ENCODE results near the gene SPOPL. TPM values are rescaled to one million over a fixed set of nuclear protein-coding genes. Genes with fewer than 3 reads are reported as not detected.

The SPOPL gene
- total and polyA plus RNA-seq, 2 donors (not counting 1 experiment from before 2014, with no cell fraction given): 14.0 to 53.6 TPM

GRCh38 chr2:138601458-138602165, 100.0 kb downstream of the SPOPL start:
- TF ChIP-seq, protein P1, sequence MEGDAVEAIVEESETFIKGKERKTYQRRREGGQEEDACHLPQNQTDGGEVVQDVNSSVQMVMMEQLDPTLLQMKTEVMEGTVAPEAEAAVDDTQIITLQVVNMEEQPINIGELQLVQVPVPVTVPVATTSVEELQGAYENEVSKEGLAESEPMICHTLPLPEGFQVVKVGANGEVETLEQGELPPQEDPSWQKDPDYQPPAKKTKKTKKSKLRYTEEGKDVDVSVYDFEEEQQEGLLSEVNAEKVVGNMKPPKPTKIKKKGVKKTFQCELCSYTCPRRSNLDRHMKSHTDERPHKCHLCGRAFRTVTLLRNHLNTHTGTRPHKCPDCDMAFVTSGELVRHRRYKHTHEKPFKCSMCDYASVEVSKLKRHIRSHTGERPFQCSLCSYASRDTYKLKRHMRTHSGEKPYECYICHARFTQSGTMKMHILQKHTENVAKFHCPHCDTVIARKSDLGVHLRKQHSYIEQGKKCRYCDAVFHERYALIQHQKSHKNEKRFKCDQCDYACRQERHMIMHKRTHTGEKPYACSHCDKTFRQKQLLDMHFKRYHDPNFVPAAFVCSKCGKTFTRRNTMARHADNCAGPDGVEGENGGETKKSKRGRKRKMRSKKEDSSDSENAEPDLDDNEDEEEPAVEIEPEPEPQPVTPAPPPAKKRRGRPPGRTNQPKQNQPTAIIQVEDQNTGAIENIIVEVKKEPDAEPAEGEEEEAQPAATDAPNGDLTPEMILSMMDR (IDR thresholded peaks at IDR 0.05): no peak
- TF ChIP-seq EZH2 (IDR thresholded peaks at IDR 0.05; ENCODE audit: borderline replicate concordance, insufficient read depth, low read depth, low read length, poor library complexity, severe bottlenecking): no peak
- DNase-seq (no peak), ATAC-seq (ENCODE audit: low read depth) (no peak)
- Mint-ChIP-seq H3K27ac (no peak overlapping the region), H3K9me3 (ENCODE audit: insufficient read depth) (no peaks in the 10 kb centered on the region), H3K27me3 (no peaks in the 10 kb centered on the region), H3K4me3 (no peak overlapping the region), H3K4me1 (no peaks in the 10 kb centered on the region)
- H3K4me1 ChIP-seq (ENCODE audit: control insufficient read depth in 2 of 2, insufficient read depth in 2 of 2, low read length in 2 of 2): no peaks in the 10 kb centered on the region
- H3K79me2 ChIP-seq (ENCODE audit: control insufficient read depth, insufficient read depth, low read length): no peaks in the 10 kb centered on the region
- no peak overlapping the region for H3K4me2 ChIP-seq (replicated peaks; ENCODE audit: low read depth, low read length, poor library complexity, severe bottlenecking)
- no peak overlapping the region for H3K9ac ChIP-seq (ENCODE audit: low read length)
- H3K27ac ChIP-seq (ENCODE audit: low read length in 2 of 2): no peak overlapping the region
- WGBS (ENCODE audit: insufficient coverage): 88% methylated on average over 1 of the region's 2 CpGs
- POLR2A ChIA-PET: no interaction called here
- H2AFZ ChIP-seq (ENCODE audit: insufficient read depth, low read depth, low read length, poor library complexity, severe bottlenecking): no peak overlapping the region
- H3K9me3 ChIP-seq (ENCODE audit: control extremely low read depth in 1 of 3, control insufficient read depth in 2 of 3, insufficient read depth in 1 of 3, low read length in 2 of 3): no peaks in the 10 kb centered on the region
- H3K36me3 ChIP-seq (replicated peaks in 1 of 2; ENCODE audit: control extremely low read depth in 1 of 2, control insufficient read depth in 1 of 2, extremely low read depth in 1 of 2, insufficient read depth in 2 of 2, low read length in 1 of 2): peaks cover 2% of the 10 kb centered on the region in 2 experiments
- CTCF ChIA-PET: no interaction called here
- H3K27me3 ChIP-seq (replicated peaks in 1 of 4; ENCODE audit: control extremely low read depth in 1 of 4, control insufficient read depth in 3 of 4, insufficient read depth in 4 of 4, low read length in 3 of 4): no peaks in the 10 kb centered on the region
- intact Hi-C loops (cut with micrococcal nuclease): no loop called here
- H3K4me3 ChIP-seq (ENCODE audit: control extremely low read depth in 1 of 5, extremely low read depth in 1 of 5, insufficient read depth in 1 of 5, low read depth in 2 of 5, low read length in 4 of 5): no peak overlapping the region
- no peaks in the 10 kb centered on the region for H4K20me1 ChIP-seq (ENCODE audit: control insufficient read depth, insufficient read depth, low read length, poor library complexity, severe bottlenecking)

DNA sequence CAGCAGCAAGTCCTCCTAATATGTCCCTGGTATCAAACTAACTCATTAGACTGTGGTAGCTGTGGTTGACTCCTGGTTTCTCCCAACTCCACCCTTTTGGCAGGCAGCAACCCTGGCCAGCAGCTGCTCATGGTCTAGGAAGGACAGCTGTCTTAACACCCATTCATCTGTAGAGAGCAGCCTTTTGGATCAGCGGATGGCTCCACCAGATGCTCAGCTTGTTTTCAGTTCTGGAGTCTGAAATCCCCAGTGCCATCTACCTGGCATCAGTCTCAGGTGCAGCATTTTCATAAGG, 100.5 kb downstream of the SPOPL start:
- TF ChIP-seq, protein P1 (IDR thresholded peaks at IDR 0.05): no peak
- TF ChIP-seq EZH2 (IDR thresholded peaks at IDR 0.05; ENCODE audit: borderline replicate concordance, insufficient read depth, low read depth, low read length, poor library complexity, severe bottlenecking): no peak
- H3K4me3 Mint-ChIP-seq: no peak overlapping the region
- H3K27me3 Mint-ChIP-seq: no peaks in the 10 kb centered on the region
- Histone ChIP-seq H3K36me3 (replicated peaks in 1 of 2; ENCODE audit: control extremely low read depth in 1 of 2, control insufficient read depth in 1 of 2, extremely low read depth in 1 of 2, insufficient read depth in 2 of 2, low read length in 1 of 2) (no peaks in the 10 kb centered on the region), H3K27ac (ENCODE audit: low read length in 2 of 2) (no peak overlapping the region), H3K4me2 (replicated peaks; ENCODE audit: low read depth, low read length, poor library complexity, severe bottlenecking) (no peak overlapping the region), H3K4me3 (ENCODE audit: control extremely low read depth in 1 of 5, extremely low read depth in 1 of 5, insufficient read depth in 1 of 5, low read depth in 2 of 5, low read length in 4 of 5) (no peak overlapping the region), H3K27me3 (replicated peaks in 1 of 4; ENCODE audit: control extremely low read depth in 1 of 4, control insufficient read depth in 3 of 4, insufficient read depth in 4 of 4, low read length in 3 of 4) (no peaks in the 10 kb centered on the region), H3K9me3 (ENCODE audit: control extremely low read depth in 1 of 3, control insufficient read depth in 2 of 3, insufficient read depth in 1 of 3, low read length in 2 of 3) (no peaks in the 10 kb centered on the region), H4K20me1 (ENCODE audit: control insufficient read depth, insufficient read depth, low read length, poor library complexity, severe bottlenecking) (no peaks in the 10 kb centered on the region), H3K4me1 (ENCODE audit: control insufficient read depth in 2 of 2, insufficient read depth in 2 of 2, low read length in 2 of 2) (no peaks in the 10 kb centered on the region), H3K9ac (ENCODE audit: low read length) (no peak overlapping the region), H2AFZ (ENCODE audit: insufficient read depth, low read depth, low read length, poor library complexity, severe bottlenecking) (no peak overlapping the region), H3K79me2 (ENCODE audit: control insufficient read depth, insufficient read depth, low read length) (no peaks in the 10 kb centered on the region)
- H3K27ac Mint-ChIP-seq: no peak overlapping the region
- no peak for ATAC-seq (ENCODE audit: low read depth)
- ChIA-PET POLR2A (no interaction called here), CTCF (no interaction called here)
- no peak for DNase-seq
- no peaks in the 10 kb centered on the region for H3K4me1 Mint-ChIP-seq
- WGBS (ENCODE audit: insufficient coverage): 100% methylated on average over 1 of the region's 1 CpG
- intact Hi-C loops (cut with micrococcal nuclease): no loop called here
- no peaks in the 10 kb centered on the region for H3K9me3 Mint-ChIP-seq (ENCODE audit: insufficient read depth)

Data from B cell (primary cell).